Peyer's patch (tissue), 4 donors: Measurements from ENCODE around the gene MAGEB3.

Experiments
- POLR2A ChIP-seq, 2 donors: fragments of 450-650 bp; IDR thresholded peaks; one replicate each; pipeline ENCODE4 v1.5.1; 2017; ENCODE audit warnings: antibody characterized with exemption in 2 of 2, mild to moderate bottlenecking in 2 of 2, moderate library complexity in 2 of 2
- TF ChIP-seq, protein P1 (sequence below), 6 experiments: fragments of 450-650 bp in 4 of 6; fragments of 200-600 bp in 2 of 6; sonication (generic) in 1 of 6; IDR thresholded peaks; one replicate each; pipeline ENCODE4 v1.5.1; 2017 to 2019; ENCODE audit warnings: antibody characterized with exemption in 6 of 6, mild to moderate bottlenecking in 3 of 6, moderate library complexity in 1 of 6

DNA sequence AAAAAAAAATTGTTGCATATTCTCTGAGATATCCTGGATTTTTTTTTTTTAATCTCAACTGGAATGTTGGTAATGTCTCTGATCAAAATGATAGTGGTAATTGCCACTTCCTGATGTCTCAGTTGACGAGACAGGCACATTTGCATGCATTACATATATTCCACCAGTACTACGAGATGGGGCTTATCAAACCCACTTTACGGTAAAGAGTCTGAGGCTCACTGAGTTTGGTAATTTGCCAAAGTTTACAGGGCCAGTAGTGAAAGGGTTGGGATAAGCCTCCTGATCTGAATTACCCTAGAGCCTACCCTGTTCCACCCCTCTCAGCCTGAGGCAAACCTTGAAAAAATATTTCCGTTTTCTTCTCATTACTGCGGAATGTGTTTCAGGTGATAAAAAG lies 9.8 kb upstream of the MAGEB3 start:
- TF ChIP-seq, protein P1, sequence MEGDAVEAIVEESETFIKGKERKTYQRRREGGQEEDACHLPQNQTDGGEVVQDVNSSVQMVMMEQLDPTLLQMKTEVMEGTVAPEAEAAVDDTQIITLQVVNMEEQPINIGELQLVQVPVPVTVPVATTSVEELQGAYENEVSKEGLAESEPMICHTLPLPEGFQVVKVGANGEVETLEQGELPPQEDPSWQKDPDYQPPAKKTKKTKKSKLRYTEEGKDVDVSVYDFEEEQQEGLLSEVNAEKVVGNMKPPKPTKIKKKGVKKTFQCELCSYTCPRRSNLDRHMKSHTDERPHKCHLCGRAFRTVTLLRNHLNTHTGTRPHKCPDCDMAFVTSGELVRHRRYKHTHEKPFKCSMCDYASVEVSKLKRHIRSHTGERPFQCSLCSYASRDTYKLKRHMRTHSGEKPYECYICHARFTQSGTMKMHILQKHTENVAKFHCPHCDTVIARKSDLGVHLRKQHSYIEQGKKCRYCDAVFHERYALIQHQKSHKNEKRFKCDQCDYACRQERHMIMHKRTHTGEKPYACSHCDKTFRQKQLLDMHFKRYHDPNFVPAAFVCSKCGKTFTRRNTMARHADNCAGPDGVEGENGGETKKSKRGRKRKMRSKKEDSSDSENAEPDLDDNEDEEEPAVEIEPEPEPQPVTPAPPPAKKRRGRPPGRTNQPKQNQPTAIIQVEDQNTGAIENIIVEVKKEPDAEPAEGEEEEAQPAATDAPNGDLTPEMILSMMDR (IDR thresholded peaks at IDR 0.05), result no peak
- no peak for TF ChIP-seq POLR2A (IDR thresholded peaks at IDR 0.05)
